Medulla oblongata (tissue), 1 donor: ENCODE measurements around the gene DEFB132.

ENCODE experiments used
- DNase-seq: peaks from one replicate; pipeline ENCODE4 v3.0.0-alpha.2; 2015; ENCODE audit errors: extremely low spot score

The DEFB132 gene

DNA sequence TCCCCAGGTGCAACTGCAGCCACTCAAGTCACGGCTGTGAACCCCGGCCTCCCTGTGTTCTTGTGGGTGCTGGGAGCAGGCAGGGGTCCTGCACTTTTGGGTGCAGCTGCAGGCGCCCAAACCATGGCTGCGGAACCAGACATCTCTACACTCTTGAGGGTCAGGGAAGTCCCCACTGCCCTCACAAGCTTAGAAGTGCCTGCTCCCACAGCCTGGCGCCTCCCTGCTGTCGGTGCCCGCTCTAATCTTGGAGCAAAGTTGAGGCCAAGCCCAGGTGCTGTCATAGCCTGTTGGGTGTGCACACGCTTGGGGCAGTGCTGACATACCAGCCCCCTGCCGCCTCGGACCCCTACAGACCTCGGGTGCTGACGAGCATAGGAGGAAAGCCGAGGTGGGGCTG, 6.2 kb downstream of the DEFB132 start:
- no peak for DNase-seq

DNA sequence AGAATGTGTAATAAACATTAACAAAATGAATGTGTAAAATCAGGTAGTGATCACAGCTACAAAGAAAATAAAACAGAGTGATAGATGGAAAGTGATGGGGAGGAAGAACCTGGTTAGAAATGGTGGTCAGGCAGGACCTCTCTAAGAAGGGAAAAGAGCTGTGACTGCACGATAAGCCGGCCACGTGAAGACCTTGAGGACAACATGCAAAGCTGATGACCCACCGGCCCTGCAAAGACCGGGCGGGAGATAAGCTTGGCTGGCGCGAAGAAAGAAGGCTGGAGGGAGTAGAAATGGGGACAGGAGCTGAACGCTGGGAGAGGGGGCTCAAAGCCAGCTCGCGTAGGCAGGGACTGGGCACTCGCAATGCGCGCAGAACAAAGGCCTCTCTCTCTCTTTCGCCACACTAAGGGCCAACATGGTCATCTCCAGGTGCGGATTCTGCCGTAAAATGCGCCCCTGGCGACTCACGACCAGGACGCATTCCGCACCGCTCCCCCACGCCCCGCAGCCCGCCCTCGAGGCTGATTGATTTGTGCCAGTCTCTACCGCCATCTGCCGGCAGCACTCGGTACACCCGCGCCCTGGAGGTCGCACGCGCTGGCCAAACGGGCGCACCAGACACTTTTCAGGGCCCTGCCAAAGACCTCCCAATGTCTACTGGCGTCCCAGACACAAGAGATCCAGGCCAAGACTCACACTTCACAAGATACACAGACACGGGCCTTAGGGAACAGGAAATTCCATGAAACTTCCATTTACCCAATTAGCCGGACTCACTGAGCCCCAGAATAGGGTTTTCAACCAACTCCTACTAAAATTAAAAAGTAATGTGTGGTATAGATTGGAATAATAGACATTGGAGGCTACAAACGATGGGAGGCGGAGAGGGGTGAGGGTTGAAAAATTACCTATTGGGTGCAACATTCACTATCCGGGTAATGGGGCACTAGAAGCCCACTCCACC, 9.4 kb downstream of the DEFB132 start:
- peak; percentile 75 for DNase-seq

DNA sequence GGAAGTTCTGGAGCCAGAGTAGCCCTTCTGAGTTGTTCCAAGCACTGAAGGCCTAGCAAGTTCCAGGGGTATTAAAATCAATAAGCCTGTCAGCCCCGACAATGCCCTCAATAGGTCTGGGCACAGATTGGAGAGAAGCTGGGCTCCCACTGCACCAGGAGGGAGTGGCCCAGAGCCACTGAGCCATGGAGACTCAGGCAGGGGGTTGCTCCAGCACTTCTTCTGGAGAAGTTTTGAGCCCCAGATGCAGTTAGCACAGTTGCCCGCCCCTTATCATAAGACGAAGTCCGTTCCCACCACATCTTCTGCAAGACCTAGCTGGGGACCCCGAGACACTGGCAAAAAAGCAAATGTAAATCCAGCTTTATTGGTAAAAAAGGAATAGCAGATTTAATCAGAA, 13.0 kb downstream of the DEFB132 start:
- DNase-seq, result no peak

DNA sequence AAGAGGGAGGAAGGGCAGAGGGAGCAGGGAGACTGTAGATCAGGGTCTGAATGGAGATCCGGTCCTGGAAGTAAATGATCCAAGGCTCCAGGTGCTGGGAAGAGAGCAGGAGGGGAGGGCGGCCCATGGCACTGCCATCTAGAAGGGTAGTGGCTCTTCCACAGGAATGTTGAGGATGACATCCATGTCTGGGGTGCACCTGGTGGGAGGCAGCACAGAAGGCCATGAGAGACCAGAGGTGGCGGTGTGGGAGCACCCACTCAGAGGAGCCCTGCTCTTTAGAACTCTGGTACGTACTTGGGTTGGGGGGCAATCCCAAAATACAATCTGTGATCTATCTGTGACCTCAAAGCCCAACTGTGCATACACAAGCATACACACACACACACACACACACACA, 13.5 kb downstream of the DEFB132 start:
- no peak for DNase-seq

DNA sequence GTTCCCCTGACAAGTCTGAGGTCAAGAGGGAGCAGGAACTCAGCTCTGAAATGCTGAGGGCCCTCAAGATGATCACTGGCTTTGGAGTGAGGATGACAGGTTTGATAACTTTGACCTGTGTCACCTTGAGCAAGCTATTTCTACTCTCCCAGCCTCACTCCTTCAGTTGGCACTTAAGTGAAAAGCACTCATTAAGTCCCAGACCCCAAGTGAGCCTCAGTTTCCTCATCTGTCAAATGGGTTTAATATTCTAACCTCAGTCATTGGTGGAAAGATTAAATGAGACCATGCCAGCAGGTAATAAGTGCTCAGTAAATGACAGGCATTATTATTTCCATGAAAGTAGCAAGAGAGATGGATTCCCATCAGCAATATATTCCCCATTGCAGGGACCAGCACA, 14.0 kb downstream of the DEFB132 start:
- DNase-seq, result no peak

DNA sequence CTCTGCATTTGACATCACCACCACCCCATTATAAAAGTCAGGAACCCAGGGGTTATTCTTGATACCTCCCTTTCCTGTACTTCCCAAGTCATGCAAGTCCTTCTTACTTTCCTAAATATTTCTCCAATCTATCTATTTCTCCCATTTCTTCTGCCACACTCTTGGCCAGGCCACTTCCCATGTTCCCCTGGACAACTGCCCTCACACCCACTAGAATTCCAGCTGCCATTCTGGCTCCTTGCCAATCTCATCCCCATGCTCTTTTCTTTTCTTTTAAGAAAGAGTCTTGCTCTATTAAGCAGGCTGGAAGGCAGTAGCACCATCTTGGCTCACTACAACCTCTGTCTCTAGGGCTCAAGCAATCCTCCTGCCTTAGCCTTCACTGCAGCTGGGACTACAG, 15.2 kb downstream of the DEFB132 start:
- no peak for DNase-seq

DNA sequence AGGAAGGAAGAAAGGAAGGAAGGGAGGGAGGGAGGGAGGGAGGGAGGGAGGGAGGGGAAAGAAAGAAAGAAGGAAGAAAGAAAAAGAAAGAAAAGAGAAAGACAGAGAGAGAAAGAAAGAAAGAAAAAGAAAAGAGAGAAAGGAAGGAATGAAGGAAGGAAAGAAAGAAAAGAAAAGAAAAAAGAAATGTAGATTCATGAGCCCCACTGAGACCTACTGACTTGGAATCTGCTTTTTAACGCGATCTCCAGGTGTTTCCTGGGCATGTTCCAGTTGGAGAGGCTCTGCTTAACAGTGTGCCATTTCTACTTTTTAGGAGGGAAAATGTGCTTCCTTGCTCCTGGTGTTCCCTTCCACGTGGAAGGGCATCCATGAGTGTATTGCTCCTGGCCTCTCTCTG, 16.4 kb downstream of the DEFB132 start:
- no peak for DNase-seq

DNA sequence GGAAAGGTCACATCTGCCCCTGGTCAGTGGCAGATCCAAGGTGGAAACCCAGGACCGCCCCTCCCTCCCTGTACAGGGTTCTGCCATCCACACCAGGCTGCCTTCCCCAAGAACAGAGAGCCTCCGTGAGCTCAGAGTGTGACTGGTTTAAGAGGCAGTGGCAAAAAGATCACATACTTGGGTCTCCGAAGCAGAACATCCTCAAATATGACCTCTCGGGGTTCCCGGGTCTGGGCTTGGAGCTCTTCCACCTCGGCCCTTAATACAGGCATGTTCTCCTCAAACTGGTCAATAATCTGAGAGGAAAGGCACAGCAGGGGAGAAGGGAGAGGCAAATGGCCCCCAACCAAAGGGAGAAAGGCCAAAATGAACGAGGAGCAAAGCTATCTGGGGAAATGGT, 18.3 kb downstream of the DEFB132 start:
- DNase-seq, result no peak

DNA sequence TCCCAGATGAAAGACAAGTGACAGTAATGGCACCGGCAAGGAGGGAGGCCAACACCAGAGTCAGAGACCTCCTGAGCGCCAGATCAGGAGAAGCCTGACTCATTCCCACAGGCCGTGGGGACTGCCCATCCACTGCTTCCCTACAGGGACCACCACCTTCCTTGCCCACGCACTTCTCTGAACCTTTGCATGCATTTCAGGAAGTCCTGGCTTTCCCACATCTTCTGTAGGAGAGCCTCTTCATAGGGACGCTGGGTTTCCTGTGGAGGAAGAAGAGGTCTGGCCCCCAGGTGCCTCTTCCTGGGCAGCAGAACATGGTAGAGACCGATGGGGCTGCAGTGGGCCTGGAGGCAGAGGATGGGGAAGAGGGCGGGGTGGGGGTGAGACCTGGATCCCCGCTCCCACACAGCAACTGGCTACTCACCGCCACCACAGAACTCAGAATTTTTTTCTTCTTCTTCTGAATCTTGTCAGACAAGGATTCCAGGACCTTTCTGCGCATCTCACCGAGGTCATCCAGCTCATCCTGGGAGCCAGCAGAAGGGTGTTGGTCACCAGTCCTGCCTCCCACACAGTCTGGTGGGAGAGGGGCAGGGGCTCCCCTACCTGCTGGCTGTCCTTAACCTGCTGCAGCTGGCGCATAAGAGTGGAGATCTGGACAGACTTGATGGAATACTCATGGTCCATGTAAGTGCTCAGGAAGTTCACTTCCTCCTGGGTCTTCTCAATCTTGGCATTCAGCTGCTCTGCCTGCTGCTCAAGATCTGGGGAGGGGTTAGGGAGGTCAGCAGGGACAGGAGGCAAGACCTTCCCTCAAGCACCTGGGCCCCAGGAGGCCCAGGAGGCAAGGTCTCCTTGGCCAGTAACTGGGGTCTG, 19.3 kb downstream of the DEFB132 start:
- DNase-seq, result no peak

DNA sequence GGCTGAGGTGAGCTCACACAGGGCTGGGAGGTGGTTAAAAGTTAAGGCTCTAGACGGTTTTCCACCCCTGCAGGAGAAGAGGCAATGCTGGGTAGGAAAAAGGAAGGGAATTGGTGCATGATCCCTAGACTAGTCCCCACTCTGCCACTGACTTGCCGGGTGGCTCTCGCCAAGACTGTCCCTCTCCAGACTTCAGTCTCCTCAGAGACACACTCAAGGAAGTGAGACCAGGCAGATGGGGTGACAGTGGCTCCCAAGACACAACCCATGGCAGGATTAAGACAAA, 19.9 kb downstream of the DEFB132 start:
- no peak for DNase-seq

DNA sequence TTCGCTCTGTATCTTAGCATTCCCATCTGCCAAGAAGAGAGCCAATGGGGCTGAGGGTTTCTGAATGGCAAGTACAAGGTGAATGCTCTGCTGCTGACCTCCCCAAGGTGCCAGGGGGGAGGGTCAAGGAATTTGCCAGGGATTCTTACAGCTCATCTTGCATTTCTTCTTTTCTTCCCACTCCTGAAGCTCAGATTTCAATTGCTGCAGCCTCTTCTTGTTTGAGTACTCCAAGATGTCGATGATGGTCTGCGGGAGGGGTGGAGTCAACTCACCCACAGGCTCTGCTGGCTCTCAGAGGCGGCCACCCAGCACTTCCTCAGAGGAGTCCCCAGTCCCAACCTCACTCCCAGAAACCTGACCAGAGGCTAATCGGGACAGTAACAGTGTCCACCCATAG, 20.7 kb downstream of the DEFB132 start:
- DNase-seq, result no peak

DNA sequence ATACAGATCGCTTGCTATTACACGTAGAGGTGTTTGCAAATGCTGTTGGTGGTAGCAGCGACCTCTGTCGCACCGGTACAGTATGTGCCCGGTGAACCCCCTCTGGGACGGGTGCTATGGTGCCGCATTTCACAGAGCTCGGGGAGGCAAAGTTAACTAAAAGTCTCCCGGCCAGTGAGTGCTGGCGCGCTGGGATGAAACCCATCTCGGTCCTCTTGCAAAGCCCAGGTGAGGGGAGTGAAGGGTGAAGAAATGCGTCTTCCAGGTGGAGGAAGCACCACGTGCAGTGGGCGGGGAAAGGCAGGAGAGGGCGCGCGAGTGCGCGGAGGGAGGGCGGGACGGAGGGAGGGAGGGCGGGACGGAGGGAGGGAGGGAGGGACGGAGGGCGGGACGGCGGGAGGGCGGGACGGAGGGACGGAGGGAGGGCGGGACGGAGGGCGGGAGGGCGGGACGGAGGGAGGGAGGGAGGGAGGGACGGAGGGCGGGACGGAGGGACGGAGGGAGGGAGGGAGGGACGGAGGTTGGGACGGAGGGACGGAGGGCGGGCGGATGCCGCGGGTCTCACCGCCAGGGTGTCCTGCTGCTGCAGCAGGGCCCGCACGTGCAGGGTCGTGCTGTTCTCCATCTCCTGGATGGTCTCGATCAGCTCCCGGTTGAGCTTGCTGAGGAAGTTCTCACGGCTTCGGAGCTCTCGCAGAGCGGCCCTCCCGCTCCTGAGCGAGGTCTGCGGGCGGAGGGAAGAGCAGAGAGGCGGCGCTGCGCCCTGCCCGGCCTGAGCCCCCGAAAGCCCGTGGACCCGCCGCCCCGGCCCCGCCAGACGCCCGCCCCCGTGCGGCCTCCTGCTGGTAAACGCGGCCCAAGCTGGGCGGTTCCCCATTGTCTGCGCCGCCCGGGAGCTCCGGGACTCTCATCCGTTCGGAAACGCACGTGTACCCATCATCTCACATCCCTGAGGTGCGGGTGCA, 21.4 kb downstream of the DEFB132 start:
- no peak for DNase-seq

DNA sequence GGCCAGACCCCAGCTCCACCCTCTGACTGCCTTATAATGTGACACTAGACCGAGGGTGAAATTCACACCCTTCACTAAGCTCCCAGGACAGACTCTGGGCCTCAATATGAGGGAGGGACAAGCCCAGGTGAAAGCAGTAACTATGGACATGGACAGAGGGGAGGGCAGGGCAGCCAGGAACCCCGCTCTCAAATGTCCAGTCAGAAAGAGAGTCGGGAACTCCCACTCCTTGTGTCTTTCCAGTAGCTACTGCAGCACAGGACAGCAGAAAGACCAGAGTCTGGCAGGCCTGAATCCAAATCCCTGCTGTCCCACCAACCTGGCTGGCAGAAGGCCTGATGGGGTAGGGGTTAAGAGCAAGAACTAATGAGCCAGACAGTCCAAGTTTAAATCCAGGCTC, 26.6 kb downstream of the DEFB132 start:
- no peak for DNase-seq

DNA sequence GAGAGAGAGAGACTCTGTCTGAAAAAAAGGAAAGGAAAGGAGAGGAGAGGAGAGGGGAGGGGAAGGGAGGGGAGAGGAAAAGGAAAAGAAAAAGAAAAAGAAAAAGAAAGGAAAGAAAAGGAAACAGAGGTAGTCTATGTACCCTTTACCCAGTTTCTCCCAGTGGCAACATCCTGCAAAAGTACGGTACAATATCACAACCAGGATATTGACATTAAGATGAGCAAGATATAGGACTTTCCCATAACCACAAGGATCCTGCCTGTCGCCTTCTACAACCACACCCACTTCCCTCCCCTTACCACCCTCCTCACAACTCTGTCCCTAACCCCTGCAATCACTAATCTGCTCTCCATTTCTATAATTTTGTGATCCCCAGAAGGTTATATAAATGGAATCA, 29.0 kb downstream of the DEFB132 start:
- no peak for DNase-seq

DNA sequence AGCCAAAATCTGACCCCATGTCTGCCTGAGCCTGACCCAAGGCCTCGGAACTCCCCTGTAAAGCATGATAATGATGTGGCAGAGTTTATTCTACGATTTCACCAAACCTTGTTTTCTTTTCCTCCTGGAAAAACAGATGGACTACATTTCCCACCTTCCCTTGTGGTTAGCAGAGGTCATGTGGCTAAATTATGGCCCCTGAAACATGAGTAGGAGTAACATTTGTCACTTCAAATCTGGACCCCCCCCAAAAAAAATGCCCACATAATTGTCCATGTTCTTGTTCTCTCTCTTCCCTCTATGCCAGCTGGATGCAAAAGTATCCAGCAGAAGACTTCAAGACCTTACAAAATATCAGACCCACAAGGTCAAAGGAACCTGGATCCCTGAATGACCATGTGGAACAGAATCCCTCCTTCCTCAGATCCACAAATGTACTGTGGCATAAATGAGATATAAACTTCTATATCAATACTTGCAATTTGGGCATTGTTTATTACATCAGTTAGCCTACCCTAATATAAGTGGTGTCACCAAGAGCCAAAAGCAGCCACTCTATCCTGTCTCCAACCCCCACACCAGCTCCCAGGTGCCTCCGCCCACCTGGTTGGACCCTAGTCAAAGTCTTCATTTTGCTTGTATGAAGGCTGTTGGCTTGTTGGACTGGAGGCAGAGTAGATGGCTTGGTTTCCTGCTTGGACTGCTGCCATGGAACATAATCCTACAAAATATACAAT, 31.6 kb downstream of the DEFB132 start:
- DNase-seq, result no peak

DNA sequence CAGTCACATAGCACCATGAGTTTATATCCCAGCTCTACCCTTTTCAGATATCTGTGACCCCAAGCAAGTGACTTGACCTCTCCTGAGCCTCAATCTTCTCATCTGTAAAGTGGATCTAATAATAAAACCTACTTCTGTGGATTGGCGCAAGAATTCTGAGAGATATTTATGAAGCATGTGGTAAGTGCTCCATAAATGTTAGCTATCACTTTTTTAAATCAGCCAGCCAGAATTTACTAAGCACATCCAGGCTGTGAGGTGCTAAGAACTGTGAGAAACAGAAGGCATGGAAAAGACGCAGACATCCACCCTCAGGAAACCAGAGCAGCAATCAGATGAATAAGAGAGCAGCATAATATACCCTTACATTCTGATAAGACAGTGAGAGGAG, 32.2 kb downstream of the DEFB132 start:
- no peak for DNase-seq

DNA sequence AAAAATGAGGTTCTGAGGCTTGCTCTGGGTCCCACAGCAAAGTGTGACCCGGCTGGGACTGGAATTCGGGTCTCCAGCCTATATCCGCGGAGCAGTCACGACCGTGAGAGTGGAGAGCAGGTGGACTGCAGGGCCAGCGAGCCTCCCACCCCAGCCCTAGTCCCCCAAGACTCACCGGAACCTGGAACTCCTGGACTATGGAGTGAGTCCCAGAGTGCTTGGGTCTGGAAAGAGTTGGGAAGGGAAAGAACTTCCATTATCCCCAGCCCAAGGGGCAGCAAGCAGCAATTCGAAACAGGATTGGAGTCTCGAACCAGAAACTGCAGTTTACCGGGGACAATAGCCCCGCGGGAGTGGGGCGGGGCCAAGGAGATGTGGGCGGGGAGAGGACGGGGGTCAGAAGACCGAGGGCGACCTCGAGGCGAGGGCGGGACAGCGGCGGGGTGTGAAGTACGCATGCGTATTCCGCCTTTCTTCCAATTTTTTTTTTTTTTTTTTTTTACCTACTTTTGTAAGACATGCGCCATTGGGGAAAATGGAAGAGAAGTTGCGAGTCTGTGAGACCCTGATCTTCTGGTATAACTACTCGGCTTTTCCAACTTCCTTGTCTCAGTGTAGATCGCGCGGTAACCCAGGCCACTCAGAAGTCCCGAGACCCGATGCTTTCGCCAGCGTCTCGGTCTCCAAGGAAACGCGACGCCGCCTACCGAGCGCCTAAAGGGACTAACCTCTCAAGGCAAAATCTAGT, 32.7 kb downstream of the DEFB132 start, which contains the start of gene C20orf96:
Gene C20orf96, minus strand, starts transcription at position 667 of the 748 bp plus-strand sequence. Its CDS starts 140 bp downstream, at position 527.
- DNase-seq, result peak; percentile 95

DNA sequence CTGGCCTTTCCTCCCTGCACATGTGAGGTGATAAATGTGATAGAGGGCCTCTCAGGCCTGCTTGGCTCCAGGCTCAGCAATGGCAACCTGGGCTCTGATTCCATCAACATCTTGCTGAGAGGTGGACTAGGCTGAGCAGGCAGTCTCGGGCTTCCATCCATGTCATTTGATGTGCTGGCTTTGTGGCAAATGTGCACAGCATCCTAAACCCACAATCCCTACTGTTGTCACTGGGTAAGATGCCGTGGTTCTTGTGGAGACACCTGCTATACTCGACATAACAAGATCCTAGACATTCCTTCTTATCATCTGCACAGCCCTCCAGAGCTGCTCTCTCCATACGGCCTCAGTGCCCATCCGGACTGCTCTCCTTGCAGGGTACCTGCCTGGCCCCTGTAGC, 37.1 kb downstream of the DEFB132 start:
- no peak for DNase-seq

DNA sequence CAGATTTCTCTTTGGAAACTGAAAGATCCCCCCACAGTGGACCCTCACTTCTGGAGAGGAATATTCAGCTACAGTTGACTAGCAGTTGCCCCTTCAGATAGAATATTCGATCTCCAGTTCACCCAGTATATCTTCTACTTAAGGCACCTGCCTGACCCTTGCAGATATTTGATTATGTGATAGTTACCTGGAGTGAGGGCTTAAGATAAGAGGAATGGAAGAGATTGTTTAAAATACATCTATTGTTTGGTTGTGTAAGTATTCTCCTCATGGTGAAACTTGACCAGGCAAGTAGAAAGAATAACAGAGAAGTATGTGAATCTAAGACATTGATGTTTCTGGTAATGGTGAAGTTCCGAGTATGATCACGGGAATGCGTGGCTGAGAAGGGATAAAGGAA, 38.3 kb downstream of the DEFB132 start:
- DNase-seq, result no peak
